ENCODE results near the gene TRAPPC12.
"Not testable (repeated sequence)": the region's sequence is repeated elsewhere in the genome, so short reads cannot be mapped to it uniquely, and the experiment has no call there.

TRAPPC12 gene

DNA sequence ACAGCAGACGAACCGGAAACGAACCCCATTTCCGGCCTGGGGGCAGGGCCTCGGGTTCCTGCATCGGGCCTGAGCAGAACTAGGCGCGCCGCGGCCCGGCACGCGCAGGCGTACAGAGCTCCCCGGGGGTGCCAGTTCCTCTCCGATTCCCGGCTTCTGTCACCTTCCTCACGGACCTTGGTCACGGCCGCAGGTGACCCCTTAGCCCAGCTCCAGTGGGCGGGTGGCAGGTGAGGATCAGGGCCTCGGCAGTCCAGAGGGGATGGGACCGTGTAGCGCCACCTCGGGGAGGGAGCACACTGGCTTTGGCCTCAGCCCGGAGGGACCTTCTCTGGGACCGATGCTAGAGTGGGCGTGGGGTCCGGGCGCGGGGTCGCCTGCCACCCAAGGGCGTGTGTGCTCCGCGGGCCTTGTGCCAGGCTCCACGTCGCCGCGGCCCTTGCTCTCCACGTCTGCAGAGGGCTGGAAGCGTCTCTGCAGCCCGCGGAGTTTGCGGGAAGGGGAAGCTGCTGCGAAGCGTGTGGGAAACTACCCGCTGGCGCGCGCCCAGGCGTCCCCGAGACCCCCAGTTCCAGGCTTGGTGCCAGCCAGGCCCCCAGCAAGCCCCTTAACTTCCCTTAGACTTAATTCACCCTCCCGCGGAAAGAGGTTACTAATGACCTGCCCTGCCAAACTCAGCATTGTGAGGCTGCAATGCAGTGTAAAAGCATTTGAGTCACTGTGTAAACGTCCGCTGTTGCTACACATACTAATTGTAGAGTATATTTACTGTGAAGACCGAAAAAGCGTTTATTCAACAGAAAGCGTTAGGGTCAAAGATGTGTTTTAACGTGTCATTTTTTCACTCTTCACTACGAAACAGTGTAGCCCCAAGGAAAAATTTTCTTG lies at the start of gene TRAPPC12:
Gene TRAPPC12 (plus strand): TSS at position 48 of the 888 bp plus-strand sequence. CDS start 7,930 bp downstream, outside the sequence.
- peak; percentile 79 to 92 (median 88) for DNase-seq

DNA sequence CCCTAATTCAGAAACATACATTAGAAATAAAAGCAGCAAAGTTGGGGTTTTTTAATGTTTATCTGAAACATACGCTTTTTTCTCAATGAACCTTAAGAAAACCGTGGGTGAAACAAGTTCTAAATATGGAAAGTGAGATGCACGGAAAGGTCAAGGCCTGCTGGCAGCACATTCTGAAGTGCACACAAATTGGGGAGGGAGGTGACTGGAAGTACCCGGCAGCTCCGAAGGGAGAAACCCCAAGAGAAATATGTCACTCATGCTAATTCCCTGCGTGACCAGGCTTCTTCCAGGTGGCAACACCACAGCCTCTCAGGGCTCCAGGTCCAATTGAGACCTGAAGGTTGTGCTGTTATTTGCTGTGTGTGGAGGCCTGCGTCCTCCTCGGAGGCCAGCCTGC lies 47.4 kb upstream of the TRAPPC12 start:
- DNase-seq = no peak

DNA sequence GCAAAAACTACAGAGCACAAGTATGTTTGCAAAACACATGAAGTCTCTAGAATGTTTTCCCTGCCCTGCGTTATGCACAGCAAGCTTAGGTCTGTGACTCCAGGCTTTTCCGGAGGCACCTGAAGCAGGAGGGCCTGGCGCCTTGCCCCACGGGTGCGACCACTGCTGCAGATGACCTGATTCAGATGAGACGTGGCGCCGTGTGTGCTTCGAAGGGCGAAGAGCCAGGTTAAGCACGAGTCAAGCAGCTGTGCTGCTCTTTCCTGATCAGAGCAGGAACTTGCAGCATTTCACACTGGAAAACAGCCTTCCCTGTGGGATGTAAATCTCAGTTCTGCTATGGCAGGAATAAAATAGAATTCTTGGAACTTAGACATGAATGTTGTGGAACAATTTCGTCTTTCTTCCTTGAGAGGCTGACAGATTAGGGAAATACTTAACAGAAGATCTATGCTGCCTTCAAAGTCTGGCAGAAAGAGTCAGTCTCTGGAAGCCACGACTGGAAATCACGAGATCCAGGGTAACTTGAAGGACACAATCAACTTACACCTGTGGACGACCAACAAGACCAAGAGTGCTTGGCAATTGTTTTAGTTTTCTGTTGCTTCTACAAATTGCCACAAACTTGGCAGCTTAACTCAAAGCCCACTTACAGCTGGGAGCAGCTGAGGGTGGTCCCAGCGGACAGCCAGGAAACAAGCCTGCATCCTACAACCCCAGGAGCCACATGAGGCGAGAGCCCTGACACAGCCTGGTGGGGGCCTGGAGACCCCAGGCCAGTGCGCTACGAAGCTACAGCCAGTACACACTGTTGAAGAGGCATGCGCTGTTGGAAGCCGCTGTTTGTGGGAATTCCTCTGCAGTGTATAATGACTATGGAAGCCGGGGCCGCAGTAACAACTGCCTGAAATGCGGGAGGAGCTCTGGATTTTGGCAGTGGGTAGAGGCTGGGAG lies 44.8 kb upstream of the TRAPPC12 start:
- DNase-seq = no peak

DNA sequence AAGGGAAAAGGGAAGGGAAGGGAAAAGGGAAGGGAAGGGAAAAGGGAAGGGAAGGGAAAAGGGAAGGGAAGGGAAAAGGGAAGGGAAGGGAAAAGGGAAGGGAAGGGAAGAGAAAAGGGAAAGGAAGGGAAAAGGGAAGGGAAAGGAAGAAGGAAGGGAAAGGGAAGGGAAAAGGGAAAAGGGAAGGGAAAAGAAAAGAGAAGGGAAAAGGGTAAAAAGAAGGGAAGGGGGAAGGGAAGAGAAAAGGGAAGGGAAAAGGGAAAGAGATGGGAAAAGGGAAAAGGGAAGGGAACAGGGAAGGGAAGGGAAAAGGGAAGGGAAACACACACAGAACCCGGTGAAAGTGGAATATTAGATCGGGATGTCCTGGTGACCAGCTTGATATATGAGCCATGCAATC lies 42.6 kb upstream of the TRAPPC12 start:
- DNase-seq = no peak

DNA sequence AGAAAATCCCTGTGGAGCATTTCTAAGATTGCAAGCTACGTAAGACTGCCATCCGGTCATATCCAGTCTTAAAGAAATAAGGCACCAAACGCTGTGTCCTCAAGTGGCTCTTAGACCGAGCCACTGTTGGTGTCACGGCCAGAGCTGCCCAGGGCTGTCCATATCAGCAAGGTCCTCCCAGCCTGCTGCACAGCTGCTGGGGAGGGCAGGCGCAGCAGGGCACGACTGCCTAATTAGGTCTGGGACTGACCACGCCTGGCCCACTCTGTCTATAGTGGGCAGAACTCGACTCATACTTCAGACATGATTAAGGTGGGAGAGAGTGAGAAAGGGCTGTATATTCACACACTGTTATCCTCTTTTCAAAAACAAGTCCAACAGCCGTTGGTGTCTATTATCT lies 41.2 kb upstream of the TRAPPC12 start:
- no peak for DNase-seq

DNA sequence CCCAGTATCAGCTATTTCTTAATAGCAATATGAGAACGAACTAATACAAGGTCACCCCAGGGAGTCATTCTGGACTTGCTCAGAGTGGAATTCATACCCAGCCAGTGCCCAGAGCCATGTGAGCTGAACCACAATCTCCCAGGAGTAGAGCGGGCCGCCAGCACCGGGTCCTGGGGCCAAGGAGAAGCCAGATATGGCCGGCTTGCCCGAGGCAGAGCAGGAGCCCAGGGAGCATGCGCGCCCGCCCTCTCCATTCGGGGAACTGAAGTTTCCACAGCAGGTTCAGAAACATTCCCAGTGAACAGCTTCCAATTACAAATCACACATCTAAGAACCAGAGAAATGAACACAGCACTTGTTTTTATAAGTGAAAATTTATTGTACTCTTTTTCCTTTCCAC lies 39.4 kb upstream of the TRAPPC12 start:
- DNase-seq = no peak

GRCh38 chr2:3341336-3341735 lies 38.2 kb upstream of the TRAPPC12 start:
- DNase-seq = no peak

- DNase-seq = no peak
Measured at GRCh38 chr2:3342324-3342723, 37.2 kb upstream of the TRAPPC12 start.

DNA sequence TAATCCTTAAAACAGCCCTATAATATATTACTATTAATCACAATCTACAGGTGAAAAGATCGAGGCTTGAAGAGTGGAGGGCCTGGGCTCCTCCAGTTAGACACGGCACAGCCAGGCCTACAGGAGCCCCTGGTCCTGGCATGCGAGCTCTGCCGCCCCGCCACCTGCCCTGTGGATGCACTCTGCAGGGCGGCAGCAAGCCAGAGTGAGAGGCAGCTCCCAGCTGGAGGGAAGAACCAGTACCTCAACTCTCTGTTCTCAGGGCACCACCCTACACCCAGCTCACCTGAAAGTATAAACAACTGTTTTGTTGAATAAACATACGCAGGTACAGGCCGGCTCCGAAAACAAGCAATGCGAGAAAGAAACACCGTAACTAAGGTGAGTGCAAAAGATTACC lies 36.5 kb upstream of the TRAPPC12 start:
- DNase-seq = no peak

GRCh38 chr2:3344897-3345296 lies 34.6 kb upstream of the TRAPPC12 start:
- DNase-seq = no peak

- no peak for DNase-seq
Measured at GRCh38 chr2:3345621-3346020, 33.9 kb upstream of the TRAPPC12 start.

GRCh38 chr2:3348767-3349166 lies 30.7 kb upstream of the TRAPPC12 start:
- DNase-seq = no peak

GRCh38 chr2:3349211-3349693 lies 30.2 kb upstream of the TRAPPC12 start:
- DNase-seq = no peak

- no peak for DNase-seq
Measured at GRCh38 chr2:3354986-3355385, 24.5 kb upstream of the TRAPPC12 start.

DNA sequence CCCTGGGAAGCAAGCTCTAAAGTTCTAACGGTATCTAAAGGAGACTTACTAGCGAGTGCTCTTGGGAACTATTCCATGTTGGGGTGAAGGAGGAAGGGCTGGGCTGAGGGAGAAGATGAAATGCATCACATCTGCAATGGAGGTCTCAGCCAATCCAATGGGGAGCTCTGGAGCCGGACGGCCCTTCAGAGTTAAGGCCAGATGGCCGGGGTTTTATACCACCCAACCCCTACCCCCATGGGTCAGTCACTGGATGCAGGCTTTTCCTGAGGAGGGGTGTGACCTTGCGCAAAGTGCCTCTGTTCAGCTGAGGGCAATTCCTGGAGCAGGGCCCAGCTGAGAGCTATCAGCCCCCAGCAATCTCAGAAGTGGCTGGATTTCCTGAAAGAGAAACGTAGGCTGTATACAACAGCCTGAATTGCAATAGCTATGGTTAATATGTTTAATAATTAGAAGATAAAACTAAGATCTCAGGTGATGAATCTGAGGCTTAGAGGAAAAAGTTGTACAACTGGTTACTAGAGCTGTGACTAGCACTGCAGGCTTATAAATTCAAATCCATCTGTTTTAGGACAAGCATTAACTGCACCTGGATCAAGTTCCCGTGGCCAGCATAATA lies 23.4 kb upstream of the TRAPPC12 start:
- no peak for DNase-seq

GRCh38 chr2:3356799-3357198 lies 22.7 kb upstream of the TRAPPC12 start:
- DNase-seq = no peak

- DNase-seq = not testable (repeated sequence)
Measured at GRCh38 chr2:3357446-3357845, 22.0 kb upstream of the TRAPPC12 start.

DNA sequence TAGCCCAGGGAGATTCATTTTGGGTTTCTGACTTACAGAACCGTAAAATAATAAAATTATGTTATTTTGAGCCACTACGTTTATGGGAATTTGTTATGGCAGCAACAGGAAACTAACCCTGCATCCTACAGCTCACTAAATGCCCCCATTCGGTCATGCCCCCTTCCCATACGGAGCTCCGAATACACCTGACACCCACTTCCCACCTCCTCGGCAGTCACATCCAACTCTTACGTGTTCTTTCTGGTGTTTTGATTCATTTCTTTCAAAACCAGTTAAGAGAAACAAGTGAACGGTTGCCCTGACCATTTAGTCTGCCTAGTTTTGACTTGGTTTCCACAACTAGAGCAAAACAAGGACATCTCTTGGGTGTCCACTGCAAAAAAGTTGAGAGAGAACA lies 21.6 kb upstream of the TRAPPC12 start:
- no peak for DNase-seq

- no peak for DNase-seq
Measured at GRCh38 chr2:3361518-3362389, 17.7 kb upstream of the TRAPPC12 start.

GRCh38 chr2:3365219-3365618 lies 14.3 kb upstream of the TRAPPC12 start:
- DNase-seq = no peak

GRCh38 chr2:3368261-3368722 lies 11.2 kb upstream of the TRAPPC12 start:
- no peak for DNase-seq

Data from activated naive CD4-positive, alpha-beta T cell (primary cell).